Muscle layer of colon (tissue), 2 donors: ENCODE data around the gene KLHL29.

ENCODE experiments used
- H3K27ac ChIP-seq: one replicate; pipeline ENCODE4 v1.7.0; 2013; ENCODE audit warnings: low read depth, mild to moderate bottlenecking, low read length, moderate library complexity
- H3K27me3 ChIP-seq, 2 donors: one replicate each; pipeline ENCODE4 v1.7.0; 2013; ENCODE audit warnings: low read length in 2 of 2, mild to moderate bottlenecking in 2 of 2; ENCODE audit not compliant: insufficient read depth in 2 of 2, control insufficient read depth in 1 of 2
- H3K36me3 ChIP-seq: one replicate; pipeline ENCODE4 v1.7.0; 2013; ENCODE audit warnings: mild to moderate bottlenecking, low read length; ENCODE audit not compliant: insufficient read depth
- H3K4me1 ChIP-seq: one replicate; pipeline ENCODE4 v1.7.0; 2013; ENCODE audit warnings: mild to moderate bottlenecking, low read length; ENCODE audit not compliant: insufficient read depth
- H3K4me3 ChIP-seq, 2 donors: one replicate each; pipeline ENCODE4 v1.7.0; 2013; ENCODE audit warnings: low read length in 2 of 2, low read depth in 1 of 2, mild to moderate bottlenecking in 1 of 2, moderate library complexity in 1 of 2
- H3K9ac ChIP-seq: one replicate; pipeline ENCODE4 v1.7.0; 2013; ENCODE audit warnings: low read length
- H3K9me3 ChIP-seq: one replicate; pipeline ENCODE4 v1.7.0; 2013; ENCODE audit warnings: mild to moderate bottlenecking, low read length
- donor health status: abdominal sarcoma.
- donor health status: Adenocarcinoma of cecum.

Gene KLHL29

DNA sequence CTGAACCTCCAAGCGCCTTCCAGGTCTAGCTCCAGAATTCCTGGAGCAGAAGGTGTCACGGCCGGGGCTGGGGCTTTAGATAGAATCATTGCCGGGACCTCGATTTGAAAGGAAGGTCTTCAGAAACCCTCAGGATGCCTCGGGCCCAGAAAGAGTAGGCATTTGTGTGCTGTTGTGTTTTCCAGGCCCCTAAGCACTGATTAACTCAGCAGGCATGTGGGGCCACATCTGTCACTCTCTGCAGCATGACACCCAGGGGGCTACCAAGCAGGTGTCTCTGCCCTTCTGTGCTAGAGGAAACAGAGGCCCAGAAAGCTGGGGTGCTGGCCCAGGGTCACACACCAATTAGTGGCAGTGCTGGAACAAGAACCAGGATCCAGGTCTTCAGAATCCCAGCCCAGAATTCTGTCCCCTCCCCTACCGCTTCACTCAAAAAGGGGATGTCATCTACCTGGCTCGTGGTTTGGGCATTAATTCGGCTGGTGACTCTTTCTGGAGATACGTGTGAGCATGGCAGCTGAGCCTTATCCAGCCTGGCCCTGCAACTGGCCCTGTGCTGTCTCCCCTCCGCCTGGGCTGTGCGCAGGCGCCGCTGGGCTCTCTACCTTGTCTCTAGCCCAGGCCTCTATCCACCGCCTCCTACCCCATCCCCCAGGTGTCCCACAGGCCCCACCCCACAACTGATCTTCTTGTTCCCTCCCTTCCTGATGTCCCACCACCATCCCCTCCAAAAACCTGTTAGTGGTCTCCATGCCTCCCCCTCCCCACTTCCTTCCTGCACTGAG lies 296.6 kb downstream of the KLHL29 start:
- H3K9me3 ChIP-seq, result no peaks in the 10 kb centered on the region
- no peak overlapping the region for H3K27ac ChIP-seq
- H3K36me3 ChIP-seq, result peaks cover 8% of the 10 kb centered on the region
- H3K27me3 ChIP-seq, result no peaks in the 10 kb centered on the region
- H3K9ac ChIP-seq, result no peak overlapping the region
- H3K4me3 ChIP-seq, result no peak overlapping the region
- H3K4me1 ChIP-seq, result no peaks in the 10 kb centered on the region

- no peak overlapping the region for H3K27ac ChIP-seq
- H3K4me1 ChIP-seq, result no peaks in the 10 kb centered on the region
- no peak overlapping the region for H3K4me3 ChIP-seq
- H3K9me3 ChIP-seq, result no peaks in the 10 kb centered on the region
- no peaks in the 10 kb centered on the region for H3K27me3 ChIP-seq
- peaks cover 8% of the 10 kb centered on the region for H3K36me3 ChIP-seq
- H3K9ac ChIP-seq, result no peak overlapping the region
Measured at GRCh38 chr2:23682481-23682880, 297.5 kb downstream of the KLHL29 start.

GRCh38 chr2:23683001-23683400 lies 298.0 kb downstream of the KLHL29 start:
- Histone ChIP-seq H3K36me3 (peaks cover 8% of the 10 kb centered on the region), H3K9ac (no peak overlapping the region), H3K4me1 (no peaks in the 10 kb centered on the region), H3K9me3 (no peaks in the 10 kb centered on the region), H3K4me3 (no peak overlapping the region), H3K27me3 (no peaks in the 10 kb centered on the region), H3K27ac (no peak overlapping the region)

GRCh38 chr2:23684395-23685176 lies 299.6 kb downstream of the KLHL29 start:
- H3K27me3 ChIP-seq, result no peaks in the 10 kb centered on the region
- no peak overlapping the region for H3K4me3 ChIP-seq
- H3K9me3 ChIP-seq, result no peaks in the 10 kb centered on the region
- no peak overlapping the region for H3K27ac ChIP-seq
- no peak overlapping the region for H3K9ac ChIP-seq
- no peaks in the 10 kb centered on the region for H3K4me1 ChIP-seq
- peaks cover 12% of the 10 kb centered on the region for H3K36me3 ChIP-seq

DNA sequence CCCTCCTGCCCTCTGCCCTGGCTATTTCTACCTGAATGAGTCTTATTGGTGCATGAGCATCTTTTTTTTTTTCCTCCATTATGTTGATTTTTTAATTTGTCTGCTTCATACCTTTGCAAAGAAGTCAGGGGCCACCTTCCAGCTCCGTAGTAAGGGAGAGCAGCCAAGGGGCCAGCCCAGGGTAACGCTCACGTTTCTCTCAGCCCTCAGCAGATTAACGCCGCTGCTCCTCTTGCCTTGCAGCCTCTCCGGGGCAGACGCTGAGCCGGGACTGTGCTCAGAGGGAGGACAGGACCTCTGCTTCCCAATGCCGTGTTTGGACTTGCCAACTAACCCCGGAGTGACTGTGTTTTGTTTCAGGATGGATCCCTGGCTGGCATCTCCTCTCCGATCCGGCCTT lies 300.2 kb downstream of the KLHL29 start:
- Histone ChIP-seq H3K27me3 (no peaks in the 10 kb centered on the region), H3K4me3 (no peak overlapping the region), H3K9ac (no peak overlapping the region), H3K36me3 (peaks cover 12% of the 10 kb centered on the region), H3K4me1 (no peaks in the 10 kb centered on the region), H3K9me3 (no peaks in the 10 kb centered on the region), H3K27ac (no peak overlapping the region)

- Histone ChIP-seq H3K27ac (no peak overlapping the region), H3K9ac (no peak overlapping the region), H3K4me3 (no peak overlapping the region), H3K36me3 (peaks cover 14% of the 10 kb centered on the region), H3K4me1 (no peaks in the 10 kb centered on the region), H3K27me3 (no peaks in the 10 kb centered on the region), H3K9me3 (no peaks in the 10 kb centered on the region)
Measured at GRCh38 chr2:23685706-23686105, 300.7 kb downstream of the KLHL29 start.

DNA sequence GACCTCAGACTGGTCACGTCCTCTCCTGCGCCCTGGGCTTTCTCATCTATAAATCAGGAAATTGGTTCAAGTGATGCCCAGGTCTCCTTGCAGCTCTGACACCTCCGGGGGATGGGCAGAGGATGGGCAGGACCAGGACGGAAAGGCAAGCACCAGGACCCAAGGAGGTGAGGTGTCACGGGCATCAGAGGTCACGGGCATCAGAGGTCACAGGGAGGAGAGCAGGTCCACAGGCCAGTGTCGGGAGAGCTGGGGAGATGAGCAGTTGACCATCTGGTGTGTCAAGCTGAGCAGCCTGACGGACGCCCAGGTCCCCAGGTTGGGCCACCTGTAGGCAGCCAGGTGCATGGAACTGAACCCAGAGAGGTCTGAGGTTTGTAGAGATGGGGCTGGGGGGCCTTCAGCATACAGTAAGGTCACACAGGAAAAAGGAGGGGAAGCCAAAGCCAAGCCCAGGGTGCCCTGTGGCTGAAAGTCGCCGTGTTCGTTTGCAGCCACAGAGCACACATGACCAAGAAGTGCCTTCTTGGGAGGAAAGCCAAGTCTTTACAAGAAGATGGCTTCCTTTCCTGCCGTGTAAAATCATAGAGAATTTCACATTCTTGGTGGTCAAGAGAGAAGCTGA lies 301.5 kb downstream of the KLHL29 start:
- H3K36me3 ChIP-seq, result peaks cover 22% of the 10 kb centered on the region
- H3K9me3 ChIP-seq, result no peaks in the 10 kb centered on the region
- no peak overlapping the region for H3K9ac ChIP-seq
- H3K27me3 ChIP-seq, result no peaks in the 10 kb centered on the region
- no peaks in the 10 kb centered on the region for H3K4me1 ChIP-seq
- H3K27ac ChIP-seq, result no peak overlapping the region
- no peak overlapping the region for H3K4me3 ChIP-seq

- Histone ChIP-seq H3K9ac (no peak overlapping the region), H3K36me3 (peaks cover 28% of the 10 kb centered on the region), H3K27ac (no peak overlapping the region), H3K4me3 (no peak overlapping the region), H3K4me1 (no peaks in the 10 kb centered on the region), H3K9me3 (no peaks in the 10 kb centered on the region), H3K27me3 (no peaks in the 10 kb centered on the region)
Measured at GRCh38 chr2:23687214-23687613, 302.2 kb downstream of the KLHL29 start.

DNA sequence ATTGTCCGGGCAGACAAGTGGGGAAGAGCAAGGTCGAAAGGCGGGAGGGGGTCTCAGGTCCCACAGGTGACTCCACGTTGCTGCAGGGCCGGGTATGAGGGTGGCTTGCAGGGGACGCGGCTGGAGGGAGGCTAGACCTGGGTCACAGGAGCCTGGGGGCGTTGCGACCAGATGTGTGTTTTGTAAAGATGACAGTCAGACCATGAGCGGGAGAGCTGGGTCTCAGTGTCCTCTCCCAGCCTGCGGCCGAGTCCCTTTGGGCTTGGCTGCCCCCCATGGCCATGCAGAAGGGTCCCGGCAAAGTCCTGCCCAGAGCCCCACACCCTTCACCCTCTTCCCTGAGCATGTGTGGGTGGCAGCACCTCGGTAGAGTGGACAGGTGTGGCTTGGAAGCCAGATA lies 302.7 kb downstream of the KLHL29 start:
- Histone ChIP-seq H3K9ac (no peak overlapping the region), H3K9me3 (no peaks in the 10 kb centered on the region), H3K4me1 (no peaks in the 10 kb centered on the region), H3K36me3 (peaks cover 33% of the 10 kb centered on the region), H3K27me3 (no peaks in the 10 kb centered on the region), H3K4me3 (no peak overlapping the region), H3K27ac (no peak overlapping the region)

DNA sequence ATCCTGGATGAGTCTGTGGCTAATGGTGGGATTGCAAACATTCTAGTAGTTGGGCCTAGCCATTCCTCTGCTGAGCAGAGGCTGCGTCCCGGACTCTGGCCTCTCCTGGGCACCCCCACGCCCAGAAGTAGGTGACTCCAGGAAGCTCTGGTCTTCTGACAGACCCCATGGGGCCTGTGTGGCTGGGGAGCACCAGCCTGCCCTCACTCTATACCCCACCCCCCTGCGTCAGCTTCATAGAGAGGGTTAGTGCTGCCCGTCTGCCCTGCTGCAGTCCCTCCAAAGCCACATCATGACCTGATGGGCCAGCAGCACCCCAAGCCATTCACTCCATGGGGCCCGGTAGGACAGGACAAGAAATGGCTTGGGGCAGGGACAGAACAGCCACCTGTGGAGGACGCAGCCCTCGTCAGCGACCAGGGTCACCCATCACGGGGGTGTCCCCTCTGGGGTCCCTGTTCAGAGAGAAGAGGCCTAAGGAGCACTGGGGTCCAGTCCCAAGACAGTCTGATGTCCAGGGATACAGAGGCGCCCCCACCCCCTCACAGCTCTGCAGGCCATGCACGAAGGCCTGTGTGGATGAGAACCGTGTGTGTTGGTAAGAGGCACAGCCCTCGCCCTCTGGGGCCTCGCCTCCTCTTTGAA lies 303.6 kb downstream of the KLHL29 start:
- Histone ChIP-seq H3K4me1 (no peaks in the 10 kb centered on the region), H3K4me3 (no peak overlapping the region), H3K36me3 (peaks cover 33% of the 10 kb centered on the region), H3K27ac (no peak overlapping the region), H3K9ac (no peak overlapping the region), H3K27me3 (no peaks in the 10 kb centered on the region), H3K9me3 (no peaks in the 10 kb centered on the region)

- Histone ChIP-seq H3K9ac (no peak overlapping the region), H3K9me3 (no peaks in the 10 kb centered on the region), H3K27ac (no peak overlapping the region), H3K4me1 (no peaks in the 10 kb centered on the region), H3K27me3 (no peaks in the 10 kb centered on the region), H3K36me3 (peaks cover 35% of the 10 kb centered on the region), H3K4me3 (no peak overlapping the region)
Measured at GRCh38 chr2:23689131-23689700, 304.2 kb downstream of the KLHL29 start.
